GM21381 (cell line): ENCODE results near the gene LPGAT1.

Experiments
- ATAC-seq: cut with Tn5 transposase; IDR thresholded peaks from one replicate; pipeline ENCODE4 v1.9.1; 2021; ENCODE audit warnings: mild to moderate bottlenecking, moderate library complexity; ENCODE audit not compliant: unreplicated experiment

LPGAT1 gene

DNA sequence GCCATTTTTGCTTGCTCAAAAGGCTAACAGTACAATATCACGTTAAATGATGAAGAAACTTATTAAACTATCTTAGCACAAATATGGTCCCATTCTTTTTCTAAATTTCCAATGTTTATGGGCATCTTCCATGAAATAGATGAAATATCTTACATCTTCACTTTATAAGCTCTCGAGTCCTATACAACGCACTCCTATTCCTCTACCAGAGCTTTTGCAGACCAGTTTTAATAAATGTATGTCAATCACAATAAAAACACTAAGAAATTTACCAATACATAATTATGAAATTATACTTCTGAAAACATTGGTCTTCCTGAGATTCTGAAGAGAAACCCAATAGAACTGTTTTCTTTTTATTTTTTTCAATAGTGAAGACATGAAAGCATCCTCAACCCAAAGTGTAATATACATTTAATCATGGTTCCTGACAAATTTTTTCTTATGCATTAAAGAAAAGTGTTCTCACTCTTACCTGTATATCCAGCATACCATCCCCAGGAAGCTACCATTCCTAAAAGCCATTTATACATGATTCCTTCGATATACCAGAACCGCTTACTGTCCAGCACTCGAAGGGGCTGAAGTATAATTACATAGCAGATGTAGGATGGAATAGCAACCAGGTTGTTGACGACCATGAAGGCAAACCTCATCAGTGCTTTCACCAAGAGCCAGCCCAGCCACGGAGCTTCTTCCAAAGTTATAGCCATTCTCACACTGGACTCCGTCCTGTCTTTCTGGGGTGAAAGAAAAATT lies 1.8 kb downstream of the LPGAT1 start:
- ATAC-seq, result no peak

DNA sequence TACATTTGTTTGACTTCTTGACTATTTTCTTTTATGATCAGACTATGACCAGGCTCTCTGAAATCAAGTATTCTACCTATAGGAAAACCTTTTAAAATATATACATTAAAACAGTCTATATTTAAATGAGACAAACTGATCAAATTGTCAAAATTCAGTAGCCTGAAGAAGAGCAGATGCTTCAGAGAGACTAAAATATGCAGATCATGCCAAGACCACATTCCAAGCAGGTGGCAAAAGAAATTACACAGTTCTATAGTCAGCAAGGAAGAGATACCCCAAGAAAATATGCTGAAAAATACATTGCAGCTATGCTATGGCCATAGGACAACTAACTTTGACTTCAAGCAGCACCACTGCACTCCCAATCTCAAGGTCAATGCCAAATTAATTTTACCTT lies 3.5 kb downstream of the LPGAT1 start:
- no peak for ATAC-seq

DNA sequence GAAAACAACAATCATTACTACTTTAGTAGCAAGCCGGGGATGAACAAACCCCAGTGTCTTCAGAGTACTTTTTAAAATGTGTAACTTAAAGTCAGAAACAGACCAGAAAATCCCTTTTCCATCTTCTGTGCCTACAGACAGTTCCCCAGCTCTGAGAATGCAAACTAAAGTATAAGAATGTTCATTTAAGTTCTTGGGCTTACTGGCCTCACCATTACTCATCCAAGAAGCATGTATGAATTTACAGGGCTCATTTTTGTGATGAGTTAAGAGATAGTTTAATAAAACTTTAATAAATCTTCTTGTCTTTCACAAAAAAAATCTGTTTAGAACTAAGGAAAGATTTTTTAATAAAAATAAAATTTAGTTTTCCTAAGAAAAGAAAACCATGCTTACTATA lies 4.6 kb downstream of the LPGAT1 start:
- no peak for ATAC-seq

DNA sequence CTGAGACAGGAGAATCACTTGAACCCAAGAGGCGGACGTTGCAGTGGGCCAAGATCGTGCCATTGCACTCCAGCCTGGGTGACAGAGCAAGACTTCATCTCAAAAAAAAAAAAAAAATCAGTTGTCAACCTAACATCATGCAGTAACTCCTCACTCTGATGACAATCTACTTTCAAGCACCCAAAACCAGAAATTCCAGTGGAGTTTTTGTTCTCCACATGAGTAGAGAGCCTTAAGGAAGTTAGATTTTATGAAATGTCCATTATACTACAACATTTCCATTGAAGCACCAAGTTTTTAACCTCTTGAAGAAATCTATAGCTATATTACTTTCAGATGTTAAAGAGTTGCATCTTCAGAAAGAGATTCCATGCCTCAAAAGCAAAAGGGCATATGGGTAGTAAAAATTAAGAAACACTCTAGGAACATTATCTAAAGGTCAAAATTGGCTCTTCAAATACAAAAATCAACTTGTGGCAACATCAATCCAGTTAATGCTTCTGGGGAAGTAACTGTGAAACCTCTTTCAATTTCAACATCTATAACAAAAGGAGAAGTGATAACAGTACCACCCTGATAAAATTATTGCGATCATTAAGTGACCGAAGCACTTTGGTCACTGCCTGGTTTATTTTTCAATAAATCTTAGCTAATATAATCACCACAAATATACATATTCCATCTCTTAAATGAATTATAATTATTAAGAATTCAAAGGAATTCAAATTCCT lies 7.7 kb downstream of the LPGAT1 start:
- ATAC-seq, result no peak

DNA sequence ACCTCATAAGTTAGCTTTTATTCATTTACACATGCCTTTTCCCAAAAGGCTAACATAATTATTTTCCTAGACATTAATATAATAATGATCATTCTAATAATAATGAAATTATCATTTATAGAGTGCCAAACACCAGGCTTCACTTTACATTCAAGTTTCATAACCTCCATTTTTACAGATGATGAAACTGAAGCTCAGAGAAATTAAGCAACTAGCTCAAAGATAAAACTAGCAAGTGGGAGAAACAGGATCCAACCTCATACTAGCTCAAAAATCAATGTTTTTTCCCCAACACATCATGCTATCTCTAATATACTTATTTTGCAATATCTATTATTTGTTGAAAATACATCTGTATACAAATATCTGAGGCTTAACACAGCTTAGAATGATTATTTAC lies 14.0 kb downstream of the LPGAT1 start:
- no peak for ATAC-seq

DNA sequence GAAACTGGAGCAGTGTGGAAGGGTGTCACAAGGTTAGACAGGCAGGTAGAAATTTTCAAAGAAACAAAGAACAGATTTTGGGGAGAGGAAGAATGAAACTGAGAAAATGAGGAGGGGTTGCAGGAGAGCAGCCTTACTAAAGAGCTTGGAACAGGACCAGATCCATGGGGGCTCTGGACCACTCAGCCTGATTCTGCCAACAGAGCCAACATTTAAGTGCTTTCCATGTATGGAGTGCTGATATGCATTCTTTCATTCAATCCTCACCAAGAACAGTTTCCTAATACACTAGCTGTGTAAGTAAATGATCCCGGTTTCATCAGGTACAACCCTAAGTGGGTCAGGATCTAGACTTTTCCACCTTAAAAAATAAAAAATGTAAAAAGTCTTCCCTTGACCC lies 16.2 kb downstream of the LPGAT1 start:
- no peak for ATAC-seq

DNA sequence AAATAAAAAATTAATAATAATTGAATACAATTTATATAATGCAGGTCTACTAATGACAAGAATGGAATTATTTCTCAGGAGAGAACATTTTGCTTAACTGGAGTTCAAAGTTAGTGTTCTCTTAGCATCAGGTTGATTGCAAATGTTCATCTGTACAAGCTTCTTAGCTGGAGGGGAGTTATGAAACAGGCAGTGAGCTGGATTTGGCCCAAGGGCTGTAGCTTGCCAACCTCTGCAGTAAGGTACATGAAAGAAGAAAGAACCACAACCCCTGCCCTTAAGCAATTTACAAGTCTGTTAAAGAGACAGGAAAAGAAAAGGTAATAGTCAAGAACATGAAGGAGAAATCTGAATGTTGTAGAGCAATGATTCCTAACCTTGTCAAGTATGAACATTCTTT lies 17.0 kb downstream of the LPGAT1 start:
- ATAC-seq, result no peak

DNA sequence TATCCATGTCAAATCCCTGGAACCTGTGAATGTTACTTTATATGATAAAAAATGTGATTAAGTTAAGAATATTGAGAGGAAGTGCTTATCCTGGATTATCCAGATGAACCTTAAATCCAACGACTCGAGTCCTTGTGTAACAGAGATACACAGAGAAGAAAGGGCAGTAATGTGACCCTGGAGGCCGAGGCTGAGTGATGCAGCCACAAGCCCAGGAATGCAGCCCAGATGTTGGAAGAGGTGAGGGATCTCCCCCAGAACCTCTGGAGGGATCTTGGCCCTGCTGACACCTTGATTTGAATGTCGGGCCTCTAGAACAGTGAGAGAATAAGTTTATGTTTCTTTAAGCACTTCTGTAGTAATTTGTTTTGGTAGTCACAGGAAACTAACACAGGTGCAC lies 18.0 kb downstream of the LPGAT1 start:
- no peak for ATAC-seq

DNA sequence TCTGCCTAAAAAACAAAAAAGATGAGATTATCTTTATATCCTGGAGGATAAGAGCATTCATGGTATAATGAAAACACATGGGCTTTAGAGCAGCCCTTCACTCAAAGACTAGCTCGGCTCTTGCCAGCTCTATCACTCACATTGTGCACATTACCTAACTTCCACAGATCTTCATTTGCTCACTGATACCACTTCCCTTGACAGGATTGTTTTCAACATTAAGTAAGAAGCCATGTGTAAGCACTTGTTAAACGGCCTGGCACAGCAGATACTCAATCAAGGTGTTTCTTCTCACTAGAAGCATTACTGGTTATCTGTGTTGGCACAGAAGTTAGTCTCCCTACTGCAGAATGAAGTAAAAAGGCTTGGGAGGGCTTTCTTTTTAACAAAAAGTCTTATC lies 18.7 kb downstream of the LPGAT1 start:
- no peak for ATAC-seq

- no peak for ATAC-seq
These were observed 19.4 kb downstream of the LPGAT1 start for GRCh38 chr1:211811126-211811525.

DNA sequence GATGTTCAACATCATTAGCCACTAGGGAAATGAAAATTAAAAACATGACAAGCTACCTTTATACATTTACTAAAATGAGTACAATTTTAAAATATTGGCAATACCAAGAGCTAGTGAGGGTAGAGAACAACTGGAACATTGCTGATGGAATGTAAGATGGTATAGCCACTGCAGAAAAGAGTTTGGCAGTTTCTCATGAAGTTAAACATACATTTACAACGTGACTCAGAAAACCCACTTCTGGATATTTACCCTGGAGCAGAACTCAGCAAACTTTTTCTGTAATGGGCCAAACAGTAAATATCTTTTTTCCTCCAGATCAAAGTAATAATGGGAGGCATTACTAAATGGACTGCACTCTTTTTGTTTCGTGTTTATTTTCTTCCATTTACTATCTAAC lies 22.1 kb downstream of the LPGAT1 start:
- no peak for ATAC-seq

DNA sequence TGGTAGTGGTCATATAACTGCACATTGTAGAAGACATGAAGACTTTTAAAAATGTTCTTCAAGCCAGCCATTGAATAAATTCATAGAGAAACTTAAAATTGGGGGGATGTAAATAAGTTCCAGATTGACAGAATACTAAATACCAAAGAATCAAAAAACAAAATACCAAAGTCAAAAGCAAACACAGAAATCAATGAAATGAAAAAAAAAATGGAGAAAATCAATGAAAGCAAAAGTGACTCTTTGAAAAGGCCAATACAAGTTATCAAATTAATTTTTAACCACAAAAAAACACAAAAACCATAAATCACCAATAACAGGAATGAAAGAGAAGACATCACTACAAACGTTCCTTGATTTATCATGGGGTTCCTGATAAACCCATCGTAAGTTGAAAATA lies 25.6 kb downstream of the LPGAT1 start:
- ATAC-seq, result no peak

DNA sequence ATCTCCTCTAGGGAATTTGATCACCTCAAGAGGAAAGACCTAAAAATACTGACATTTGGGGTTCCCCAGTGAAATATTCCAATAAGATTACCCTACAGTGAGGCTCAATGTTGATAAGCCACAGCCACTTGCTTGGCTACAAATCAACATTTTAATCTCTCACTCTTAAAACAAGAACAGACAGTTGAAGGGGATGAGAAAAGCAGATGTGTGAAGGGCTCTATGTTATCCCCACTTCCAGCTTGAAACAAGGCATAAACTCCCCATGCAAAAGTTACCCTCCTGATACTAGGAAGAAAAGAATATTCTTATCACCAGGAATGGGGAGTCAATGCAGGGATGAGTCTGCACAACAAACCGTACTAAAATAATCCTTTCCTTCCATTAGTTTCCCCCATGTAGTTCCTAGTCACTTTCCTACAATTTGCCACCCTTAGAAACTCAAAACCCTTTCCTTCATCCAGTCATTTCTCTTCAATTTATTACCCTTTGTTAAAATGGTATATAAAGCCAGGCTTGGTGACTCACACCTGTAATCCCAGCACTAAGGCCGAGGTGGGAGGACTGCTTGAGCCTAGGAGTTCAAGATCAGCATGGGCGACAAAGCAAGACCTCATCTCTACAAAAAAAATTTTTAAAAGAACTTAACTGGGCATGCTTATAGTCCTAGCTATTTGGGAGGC lies 29.5 kb downstream of the LPGAT1 start:
- no peak for ATAC-seq

GRCh38 chr1:211797994-211798393 lies 32.6 kb downstream of the LPGAT1 start:
- ATAC-seq, result no peak

- no peak for ATAC-seq
These were observed 38.6 kb downstream of the LPGAT1 start for GRCh38 chr1:211791979-211792378.

DNA sequence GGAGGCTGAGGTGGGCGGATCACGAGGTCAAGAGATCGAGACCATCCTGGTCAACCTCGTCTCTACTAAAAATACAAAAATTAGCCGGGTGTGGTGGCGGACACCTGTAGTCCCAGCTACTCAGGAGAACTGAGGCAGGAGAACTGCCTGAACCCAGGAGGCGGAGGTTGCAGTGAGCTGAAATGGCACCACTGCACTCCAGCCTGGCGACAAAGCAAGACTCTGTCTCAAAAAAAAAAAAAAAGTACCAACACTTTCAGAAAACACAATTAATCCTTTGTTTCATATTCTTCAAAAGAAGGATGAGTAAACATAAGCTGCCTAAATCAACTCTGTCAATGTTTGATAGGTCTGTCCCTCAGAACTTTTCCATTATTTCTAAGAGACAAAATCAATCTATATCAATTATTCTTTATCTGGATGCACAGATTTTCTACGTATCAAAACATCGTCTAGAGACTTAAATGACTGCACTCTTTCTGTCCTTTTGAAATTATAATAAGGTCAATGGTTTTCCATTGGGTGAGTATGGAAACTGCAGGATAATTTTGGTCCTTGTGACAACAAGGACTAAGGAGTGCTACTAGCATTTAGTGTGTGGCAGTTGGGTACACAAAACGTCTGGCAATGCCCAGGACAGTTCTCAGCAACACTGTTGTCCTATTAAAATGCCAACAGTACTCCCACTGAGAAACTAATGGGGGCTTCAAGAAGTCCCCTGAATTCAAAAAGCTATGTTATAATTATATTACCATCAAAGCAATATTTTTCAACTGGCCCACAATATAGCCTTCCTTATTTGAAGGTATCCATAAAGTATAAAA lies 40.7 kb downstream of the LPGAT1 start:
- no peak for ATAC-seq

- ATAC-seq, result no peak
These were observed 41.9 kb downstream of the LPGAT1 start for GRCh38 chr1:211788626-211789025.

GRCh38 chr1:211783897-211784296 lies 46.7 kb downstream of the LPGAT1 start:
- no peak for ATAC-seq

- ATAC-seq, result no peak
These were observed 47.3 kb downstream of the LPGAT1 start for GRCh38 chr1:211783266-211783665.

DNA sequence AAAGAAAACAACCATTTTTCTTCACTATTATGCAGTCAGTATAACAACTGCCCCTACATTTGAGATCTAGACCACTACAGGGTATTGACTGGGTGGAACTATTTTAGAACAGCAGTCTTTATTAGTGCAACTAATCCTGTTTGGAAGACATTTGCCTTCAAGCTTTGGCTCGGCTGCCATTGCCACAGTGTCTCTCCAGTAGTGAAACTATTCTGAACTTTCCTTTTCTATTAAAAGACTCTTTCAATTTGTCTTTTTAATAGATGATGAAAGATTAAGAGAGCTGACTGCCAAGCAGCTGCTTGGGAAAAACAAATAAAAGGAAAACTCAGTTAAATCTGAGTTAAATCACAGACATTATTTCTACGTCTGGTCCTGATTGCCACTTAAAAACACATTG lies 49.3 kb downstream of the LPGAT1 start:
- ATAC-seq, result no peak

- ATAC-seq, result no peak
These were observed 55.4 kb downstream of the LPGAT1 start for GRCh38 chr1:211775170-211775569.
